ENCODE data around the gene SLC35G3.

DNA sequence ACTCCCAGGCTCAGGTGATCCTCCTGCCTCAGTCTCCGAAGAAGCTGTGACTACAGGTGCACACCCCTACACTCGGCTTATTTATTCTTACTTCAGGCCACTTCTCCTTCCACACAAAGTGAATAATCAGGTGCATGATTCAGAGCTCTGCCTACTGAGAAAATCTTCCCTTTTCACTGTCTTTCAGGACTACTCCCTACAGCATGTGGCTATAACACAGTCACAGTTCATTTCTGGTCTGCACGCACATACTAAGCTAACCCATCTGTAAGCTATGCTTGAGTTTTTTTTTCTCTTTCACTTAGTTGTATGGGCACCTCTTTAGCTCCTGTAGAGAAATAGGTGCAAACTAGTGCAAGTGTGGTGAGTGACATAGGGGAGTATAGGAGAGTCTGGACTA, 41.1 kb upstream of the SLC35G3 start:
- TF ChIP-seq, protein P1, sequence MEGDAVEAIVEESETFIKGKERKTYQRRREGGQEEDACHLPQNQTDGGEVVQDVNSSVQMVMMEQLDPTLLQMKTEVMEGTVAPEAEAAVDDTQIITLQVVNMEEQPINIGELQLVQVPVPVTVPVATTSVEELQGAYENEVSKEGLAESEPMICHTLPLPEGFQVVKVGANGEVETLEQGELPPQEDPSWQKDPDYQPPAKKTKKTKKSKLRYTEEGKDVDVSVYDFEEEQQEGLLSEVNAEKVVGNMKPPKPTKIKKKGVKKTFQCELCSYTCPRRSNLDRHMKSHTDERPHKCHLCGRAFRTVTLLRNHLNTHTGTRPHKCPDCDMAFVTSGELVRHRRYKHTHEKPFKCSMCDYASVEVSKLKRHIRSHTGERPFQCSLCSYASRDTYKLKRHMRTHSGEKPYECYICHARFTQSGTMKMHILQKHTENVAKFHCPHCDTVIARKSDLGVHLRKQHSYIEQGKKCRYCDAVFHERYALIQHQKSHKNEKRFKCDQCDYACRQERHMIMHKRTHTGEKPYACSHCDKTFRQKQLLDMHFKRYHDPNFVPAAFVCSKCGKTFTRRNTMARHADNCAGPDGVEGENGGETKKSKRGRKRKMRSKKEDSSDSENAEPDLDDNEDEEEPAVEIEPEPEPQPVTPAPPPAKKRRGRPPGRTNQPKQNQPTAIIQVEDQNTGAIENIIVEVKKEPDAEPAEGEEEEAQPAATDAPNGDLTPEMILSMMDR (conservative IDR thresholded peaks at IDR 0.05): no peak
- no peak for TF ChIP-seq EZH2 (IDR thresholded peaks at IDR 0.05; ENCODE audit: low read depth)

Measured in PC-9 (cell line).